Endodermal cell (in vitro differentiated cells): Measurements from ENCODE around the gene CDC14A. TPM values are rescaled to one million over a fixed set of nuclear protein-coding genes. Genes with fewer than 3 reads are reported as not detected.

ENCODE experiments used
- DNase-seq: peaks from one replicate; pipeline ENCODE4 v3.0.0-alpha.2; 2017
- H3K27ac ChIP-seq: 2 replicates; pipeline ENCODE4 v1.5.1; 2013; ENCODE audit warnings: mild to moderate bottlenecking, low read depth, low read length, moderate library complexity
- H3K27me3 ChIP-seq: 2 replicates; pipeline ENCODE4 v1.6.1; 2013; ENCODE audit warnings: mild to moderate bottlenecking, low read length, moderate library complexity; ENCODE audit not compliant: insufficient read depth, control insufficient read depth, poor library complexity, severe bottlenecking
- H3K36me3 ChIP-seq: 2 replicates; pipeline ENCODE4 v1.7.0; 2013; ENCODE audit warnings: mild to moderate bottlenecking, low read length, moderate library complexity; ENCODE audit not compliant: control insufficient read depth, insufficient read depth
- H3K4me1 ChIP-seq: one replicate; pipeline ENCODE4 v1.7.0; 2013; ENCODE audit warnings: low read length; ENCODE audit not compliant: control insufficient read depth, insufficient read depth
- H3K4me3 ChIP-seq: 2 replicates; pipeline ENCODE4 v1.5.1; 2013; ENCODE audit warnings: mild to moderate bottlenecking, low read length, moderate library complexity
- H3K9ac ChIP-seq: 2 replicates; pipeline ENCODE4 v1.6.1; 2013; ENCODE audit warnings: mild to moderate bottlenecking, low read length, moderate library complexity; ENCODE audit not compliant: poor library complexity, severe bottlenecking; ENCODE audit errors: extremely low read depth
- H3K9me3 ChIP-seq: 2 replicates; pipeline ENCODE4 v1.6.1; 2013; ENCODE audit warnings: mild to moderate bottlenecking, low read length, moderate library complexity; ENCODE audit not compliant: control insufficient read depth
- H3K27ac Mint-ChIP-seq: 2 replicates; pipeline ENCODE4 v1.8.0; 2020; ENCODE audit warnings: mixed read lengths
- H3K27me3 Mint-ChIP-seq: 2 replicates; pipeline ENCODE4 v1.8.0; 2021; ENCODE audit warnings: mild to moderate bottlenecking, mixed read lengths; ENCODE audit not compliant: insufficient read depth
- H3K36me3 Mint-ChIP-seq: 2 replicates; pipeline ENCODE4 v1.8.0; 2020; ENCODE audit warnings: low read depth, mixed read lengths
- H3K4me1 Mint-ChIP-seq: 2 replicates; pipeline ENCODE4 v1.8.0; 2020; ENCODE audit warnings: mixed read lengths
- H3K4me3 Mint-ChIP-seq: 2 replicates; pipeline ENCODE4 v1.8.0; 2020; ENCODE audit warnings: mild to moderate bottlenecking, moderate library complexity, mixed read lengths
- H3K9me3 Mint-ChIP-seq: 2 replicates; pipeline ENCODE4 v1.8.0; 2020; ENCODE audit warnings: mild to moderate bottlenecking, mixed read lengths
- WGBS, 2 experiments: methylation state at CpG; one replicate each; pipeline versions ENCODE4 v1.1.5 to v1.1.7; 2013; ENCODE audit warnings: missing lambda C conversion rate in 2 of 2, mixed read lengths in 1 of 2; ENCODE audit not compliant: insufficient coverage in 1 of 2, insufficient read length in 1 of 2; 5-methylcytosine and 5-hydroxymethylcytosine counted together
- total RNA-seq, 2 donors: library from RNA; stranded (reverse); fragmentation: NEBNext Ultra II Directional in 1 of 2; extraction: Animal tissue kit (Norgen Biotek cat#: 25700) in 1 of 2; gene quantifications; 2 replicates in 1 of 2; 3 replicates in 1 of 2; pipeline ENCODE4 v1.2.1, GENCODE V29; 2021
- TF ChIP-seq, protein P1 (sequence below): fragments of 200-600 bp; sonication (generic); conservative IDR thresholded peaks from 2 replicates; pipeline ENCODE4 v1.5.0; 2021; ENCODE audit warnings: antibody characterized with exemption, mild to moderate bottlenecking

The CDC14A gene
- total RNA-seq, 2 donors from 2014 or later, result 14.5 to 17.6 TPM

GRCh38 chr1:100304227-100304626 lies 48.1 kb upstream of the CDC14A start:
- Histone ChIP-seq H3K27me3 (no peaks in the 10 kb centered on the region), H3K27ac (no peak overlapping the region), H3K36me3 (no peaks in the 10 kb centered on the region), H3K4me1 (peaks cover 4% of the 10 kb centered on the region), H3K9me3 (peaks cover 11% of the 10 kb centered on the region), H3K9ac (no peak overlapping the region), H3K4me3 (no peak overlapping the region)
- Mint-ChIP-seq H3K27ac (no peak overlapping the region), H3K4me3 (no peak overlapping the region), H3K36me3 (no peaks in the 10 kb centered on the region), H3K9me3 (peaks cover 2% of the 10 kb centered on the region), H3K27me3 (peaks cover 22% of the 10 kb centered on the region), H3K4me1 (peaks cover 8% of the 10 kb centered on the region)
- WGBS, 2 experiments, result 71 to 98% methylated on average over 1 to 2 of the region's 2 CpGs
- no peak for DNase-seq
- TF ChIP-seq, protein P1, sequence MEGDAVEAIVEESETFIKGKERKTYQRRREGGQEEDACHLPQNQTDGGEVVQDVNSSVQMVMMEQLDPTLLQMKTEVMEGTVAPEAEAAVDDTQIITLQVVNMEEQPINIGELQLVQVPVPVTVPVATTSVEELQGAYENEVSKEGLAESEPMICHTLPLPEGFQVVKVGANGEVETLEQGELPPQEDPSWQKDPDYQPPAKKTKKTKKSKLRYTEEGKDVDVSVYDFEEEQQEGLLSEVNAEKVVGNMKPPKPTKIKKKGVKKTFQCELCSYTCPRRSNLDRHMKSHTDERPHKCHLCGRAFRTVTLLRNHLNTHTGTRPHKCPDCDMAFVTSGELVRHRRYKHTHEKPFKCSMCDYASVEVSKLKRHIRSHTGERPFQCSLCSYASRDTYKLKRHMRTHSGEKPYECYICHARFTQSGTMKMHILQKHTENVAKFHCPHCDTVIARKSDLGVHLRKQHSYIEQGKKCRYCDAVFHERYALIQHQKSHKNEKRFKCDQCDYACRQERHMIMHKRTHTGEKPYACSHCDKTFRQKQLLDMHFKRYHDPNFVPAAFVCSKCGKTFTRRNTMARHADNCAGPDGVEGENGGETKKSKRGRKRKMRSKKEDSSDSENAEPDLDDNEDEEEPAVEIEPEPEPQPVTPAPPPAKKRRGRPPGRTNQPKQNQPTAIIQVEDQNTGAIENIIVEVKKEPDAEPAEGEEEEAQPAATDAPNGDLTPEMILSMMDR, result no peak

DNA sequence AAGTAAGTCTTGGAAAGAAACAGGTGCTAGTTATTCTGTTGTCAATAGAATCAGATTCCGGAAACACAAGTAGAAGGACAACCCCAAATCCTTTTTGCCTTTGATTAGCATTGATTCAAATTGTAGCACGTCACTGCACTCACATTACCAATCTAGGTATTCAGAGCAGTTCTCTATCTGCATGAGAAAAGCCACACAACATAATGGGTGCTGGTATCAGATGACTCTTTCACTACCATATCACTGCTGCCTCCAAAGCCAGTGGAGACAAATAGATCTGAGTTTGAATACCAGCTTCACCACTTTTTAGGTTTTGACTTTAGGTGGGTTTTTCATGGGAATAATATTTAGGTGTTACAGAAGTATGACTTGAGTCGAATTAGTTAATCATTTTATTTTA lies 47.4 kb upstream of the CDC14A start:
- WGBS, 2 experiments, result 85 to 86% methylated on average over 2 of the region's 3 CpGs
- H3K27ac Mint-ChIP-seq, result no peak overlapping the region
- no peak for DNase-seq

GRCh38 chr1:100305954-100306353 lies 46.4 kb upstream of the CDC14A start:
- H3K27me3 ChIP-seq, result no peaks in the 10 kb centered on the region
- DNase-seq, result no peak
- Mint-ChIP-seq H3K4me3 (no peak overlapping the region), H3K27ac (no peak overlapping the region), H3K4me1 (peaks cover 2% of the 10 kb centered on the region), H3K27me3 (peaks cover 18% of the 10 kb centered on the region), H3K9me3 (peaks cover 2% of the 10 kb centered on the region), H3K36me3 (no peaks in the 10 kb centered on the region)
- TF ChIP-seq, protein P1, result no peak
- no peak overlapping the region for H3K27ac ChIP-seq
- H3K4me1 ChIP-seq, result no peaks in the 10 kb centered on the region
- WGBS, 2 experiments, result 96 to 100% methylated on average over 2 to 3 of the region's 3 CpGs
- no peak overlapping the region for H3K9ac ChIP-seq
- H3K4me3 ChIP-seq, result no peak overlapping the region
- H3K9me3 ChIP-seq, result peaks cover 25% of the 10 kb centered on the region
- no peaks in the 10 kb centered on the region for H3K36me3 ChIP-seq

More for the DNA sequence above, 47.4 kb upstream of the CDC14A start:
- peaks cover 3% of the 10 kb centered on the region for H3K4me1 Mint-ChIP-seq
- peaks cover 22% of the 10 kb centered on the region for H3K27me3 Mint-ChIP-seq
- H3K36me3 Mint-ChIP-seq, result no peaks in the 10 kb centered on the region
- H3K4me1 ChIP-seq, result peaks cover under 1% of the 10 kb centered on the region
- no peak overlapping the region for H3K27ac ChIP-seq
- H3K9me3 Mint-ChIP-seq, result peaks cover 2% of the 10 kb centered on the region
- peaks cover 18% of the 10 kb centered on the region for H3K9me3 ChIP-seq
- H3K4me3 Mint-ChIP-seq, result no peak overlapping the region
- H3K36me3 ChIP-seq, result no peaks in the 10 kb centered on the region
- TF ChIP-seq, protein P1, result no peak
- H3K27me3 ChIP-seq, result no peaks in the 10 kb centered on the region
- H3K9ac ChIP-seq, result no peak overlapping the region
- H3K4me3 ChIP-seq, result no peak overlapping the region
